CD4-positive, alpha-beta memory T cell (primary cell): ENCODE results near the gene HIGD1C. TPM values are rescaled to one million over a fixed set of nuclear protein-coding genes. Genes with fewer than 3 reads are reported as not detected.

Source experiments
- CTCF ChIA-PET: fragments of 350-600 bp; sonication (Branson Sonifier 250); formaldehyde crosslinking; loops from one replicate; lab custom pipeline; 2021; ENCODE audit warnings: inconsistent platforms; ENCODE audit not compliant: partially characterized antibody; lab: Charles Lee
- POLR2A ChIA-PET: fragments of 350-600 bp; sonication (Branson Sonifier 250); formaldehyde crosslinking; loops from one replicate; lab custom pipeline; 2021; ENCODE audit not compliant: partially characterized antibody; lab: Charles Lee
- DNase-seq, 5 donors: peaks; one replicate each; pipeline versions ENCODE4 v3.0.0 to v3.0.0-alpha.2; 2020 to 2022; ENCODE audit warnings: mixed read lengths in 1 of 5
- H3K27ac ChIP-seq: one replicate; pipeline ENCODE4 v1.7.0; 2013; ENCODE audit warnings: low read depth, low read length
- H3K27me3 ChIP-seq: 2 replicates; pipeline ENCODE4 v1.7.0; 2013; ENCODE audit warnings: mild to moderate bottlenecking, low read length, moderate library complexity; ENCODE audit not compliant: insufficient read depth
- H3K36me3 ChIP-seq: 2 replicates; pipeline ENCODE4 v1.7.0; 2013; ENCODE audit warnings: mild to moderate bottlenecking, low read length, moderate library complexity; ENCODE audit not compliant: insufficient read depth
- H3K4me1 ChIP-seq: 2 replicates; pipeline ENCODE4 v1.7.0; 2013; ENCODE audit warnings: mild to moderate bottlenecking, low read length, moderate library complexity; ENCODE audit not compliant: insufficient read depth
- H3K4me3 ChIP-seq, 2 donors: one replicate each; pipeline ENCODE4 v1.7.0; 2013; ENCODE audit warnings: low read length in 2 of 2, mild to moderate bottlenecking in 1 of 2
- H3K9me3 ChIP-seq, 2 donors: one replicate each; pipeline ENCODE4 v1.7.0; 2013; ENCODE audit warnings: low read length in 2 of 2, control low read depth in 1 of 2; ENCODE audit not compliant: control insufficient read depth in 1 of 2
- H3K27ac Mint-ChIP-seq, 7 donors: one replicate each; pipeline ENCODE4 v1.8.0; 2020 to 2021; ENCODE audit warnings: mixed read lengths in 7 of 7, mild to moderate bottlenecking in 6 of 7, inconsistent platforms in 3 of 7, moderate library complexity in 3 of 7
- H3K27me3 Mint-ChIP-seq, 2 donors: one replicate each; pipeline ENCODE4 v1.8.0; 2020 to 2021; ENCODE audit warnings: mixed read lengths in 2 of 2
- H3K36me3 Mint-ChIP-seq, 2 donors: one replicate each; pipeline ENCODE4 v1.8.0; 2020 to 2021; ENCODE audit warnings: mixed read lengths in 2 of 2, inconsistent platforms in 1 of 2, mild to moderate bottlenecking in 1 of 2
- H3K4me1 Mint-ChIP-seq, 4 donors: one replicate each; pipeline ENCODE4 v1.8.0; 2020 to 2021; ENCODE audit warnings: mixed read lengths in 4 of 4, mild to moderate bottlenecking in 1 of 4
- H3K4me3 Mint-ChIP-seq, 8 donors: one replicate each; pipeline ENCODE4 v1.8.0; 2020 to 2021; ENCODE audit warnings: mixed read lengths in 8 of 8, mild to moderate bottlenecking in 7 of 8, moderate library complexity in 6 of 8, inconsistent platforms in 3 of 8
- H3K9me3 Mint-ChIP-seq, 8 donors: one replicate each; pipeline ENCODE4 v1.8.0; 2020 to 2021; ENCODE audit warnings: mixed read lengths in 8 of 8, mild to moderate bottlenecking in 5 of 8, inconsistent platforms in 3 of 8, moderate library complexity in 1 of 8
- intact Hi-C: fragments of 100-400 bp; cut with micrococcal nuclease; formaldehyde crosslinking; loops from one replicate; pipeline ENCODE4 v1.15.1; 2023
- polyA plus RNA-seq, 2 donors: library from polyadenylated mRNA; unstranded; fragments of 300-500 nt; fragmentation: Illumina TruSeq; gene quantifications; one replicate each; pipeline ENCODE4 v1.2.3, GENCODE V29; 2021
- total RNA-seq, 2 experiments: library from RNA; stranded (reverse); gene quantifications; one replicate each; pipeline ENCODE4 v1.2.3, GENCODE V29; 2021

Gene HIGD1C
- total and polyA plus RNA-seq, 4 experiments from 2014 or later: not detected

- no peak for DNase-seq
- H3K9me3 Mint-ChIP-seq: no peaks in the 10 kb centered on the region
- no peaks in the 10 kb centered on the region for H3K27me3 Mint-ChIP-seq
- Histone ChIP-seq H3K4me3 (no peak overlapping the region), H3K4me1 (no peaks in the 10 kb centered on the region), H3K27me3 (no peaks in the 10 kb centered on the region), H3K27ac (no peak overlapping the region), H3K9me3 (no peaks in the 10 kb centered on the region), H3K36me3 (no peaks in the 10 kb centered on the region)
- CTCF ChIA-PET: no interaction called here
- intact Hi-C loops: no loop called here
- H3K27ac Mint-ChIP-seq: peak overlapping the region in 1 of 7 donors; percentile 12
- no peaks in the 10 kb centered on the region for H3K36me3 Mint-ChIP-seq
- peaks cover 0 to 5% (median under 1%) of the 10 kb centered on the region in 4 donors for H3K4me1 Mint-ChIP-seq
- no peak overlapping the region for H3K4me3 Mint-ChIP-seq
- POLR2A ChIA-PET: no interaction called here
Measured at GRCh38 chr12:50960130-50960529, 7.8 kb downstream of the HIGD1C start.

DNA sequence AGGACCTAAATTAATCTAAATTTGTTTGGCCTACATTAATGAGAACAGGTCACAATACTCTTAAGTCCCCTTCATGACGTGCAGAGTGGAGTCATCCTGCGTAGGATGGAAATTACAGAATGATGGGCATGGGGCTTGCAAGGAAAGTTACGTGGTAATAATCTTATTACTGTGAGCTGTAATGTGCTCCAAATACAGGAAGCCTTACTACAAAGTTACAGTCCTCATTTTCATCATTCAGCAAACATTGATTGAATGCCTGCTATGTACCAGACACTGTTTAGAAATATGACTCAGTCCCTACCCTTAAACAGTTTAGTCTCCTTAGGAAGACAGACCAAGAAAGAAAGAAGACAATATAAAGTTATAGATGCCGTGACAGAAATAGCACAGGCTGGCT is 9.4 kb downstream of the HIGD1C start:
- POLR2A ChIA-PET: no interaction called here
- Histone ChIP-seq H3K4me1 (no peaks in the 10 kb centered on the region), H3K9me3 (no peaks in the 10 kb centered on the region), H3K27ac (no peak overlapping the region), H3K36me3 (no peaks in the 10 kb centered on the region), H3K27me3 (no peaks in the 10 kb centered on the region), H3K4me3 (no peak overlapping the region)
- no peak overlapping the region for H3K4me3 Mint-ChIP-seq
- H3K36me3 Mint-ChIP-seq: no peaks in the 10 kb centered on the region
- intact Hi-C loops: no loop called here
- DNase-seq: no peak
- H3K9me3 Mint-ChIP-seq: no peaks in the 10 kb centered on the region
- H3K4me1 Mint-ChIP-seq: peaks cover 0 to 5% (median under 1%) of the 10 kb centered on the region in 4 donors
- CTCF ChIA-PET: no interaction called here
- no peaks in the 10 kb centered on the region for H3K27me3 Mint-ChIP-seq
- no peak overlapping the region for H3K27ac Mint-ChIP-seq

DNA sequence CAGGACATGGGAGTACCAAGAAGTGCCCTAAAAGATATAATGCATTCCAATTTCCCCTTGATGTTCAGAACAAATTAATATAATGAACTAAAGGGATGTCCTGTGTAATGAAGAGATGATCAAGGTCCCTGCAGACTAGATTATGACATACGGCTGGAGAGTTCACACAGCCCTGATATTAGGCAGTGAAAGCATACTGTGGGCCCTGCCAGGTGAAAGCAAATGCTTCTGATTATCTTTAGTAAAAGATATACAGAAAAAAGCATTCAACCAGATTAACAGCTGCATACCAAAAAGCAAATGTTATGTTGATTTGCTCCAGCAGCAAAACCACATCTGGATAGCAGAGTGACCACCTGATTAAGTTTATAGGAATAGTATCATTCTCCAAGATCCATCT is 12.1 kb downstream of the HIGD1C start:
- no peak overlapping the region for H3K4me3 ChIP-seq
- H3K27ac Mint-ChIP-seq: no peak overlapping the region
- no peaks in the 10 kb centered on the region for H3K4me1 ChIP-seq
- no peaks in the 10 kb centered on the region for H3K9me3 ChIP-seq
- H3K4me3 Mint-ChIP-seq: no peak overlapping the region
- H3K27me3 Mint-ChIP-seq: no peaks in the 10 kb centered on the region
- intact Hi-C loops: no loop called here
- CTCF ChIA-PET: no interaction called here
- H3K36me3 Mint-ChIP-seq: peaks cover 4% of the 10 kb centered on the region in 2 donors
- no peaks in the 10 kb centered on the region for H3K36me3 ChIP-seq
- peaks cover 0 to 5% (median under 1%) of the 10 kb centered on the region in 4 donors for H3K4me1 Mint-ChIP-seq
- H3K27ac ChIP-seq: no peak overlapping the region
- no peak for DNase-seq
- H3K27me3 ChIP-seq: no peaks in the 10 kb centered on the region
- POLR2A ChIA-PET: no interaction called here
- H3K9me3 Mint-ChIP-seq: no peaks in the 10 kb centered on the region

DNA sequence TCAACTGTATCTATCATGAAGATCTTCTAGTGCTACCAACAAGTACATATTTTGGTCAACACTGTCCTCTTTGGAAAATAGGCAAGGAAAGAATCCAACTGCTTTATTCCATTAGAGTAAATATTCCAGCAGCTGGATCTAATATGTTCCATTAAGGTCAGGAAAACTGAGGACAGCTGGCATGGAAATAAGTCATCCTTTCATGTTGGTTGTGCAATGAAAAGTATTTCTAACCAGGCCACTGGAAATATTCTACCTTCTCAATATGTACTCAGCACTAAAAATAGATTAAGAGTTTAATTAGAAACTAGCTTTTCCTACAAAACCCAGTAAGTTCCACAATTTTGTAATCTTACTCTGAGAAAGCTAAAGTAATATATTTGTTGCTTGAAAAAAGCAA is 19.6 kb downstream of the HIGD1C start:
- DNase-seq: no peak
- Histone ChIP-seq H3K9me3 (no peaks in the 10 kb centered on the region), H3K36me3 (no peaks in the 10 kb centered on the region), H3K27ac (no peak overlapping the region), H3K27me3 (no peaks in the 10 kb centered on the region), H3K4me1 (no peaks in the 10 kb centered on the region), H3K4me3 (no peak overlapping the region)
- Mint-ChIP-seq H3K4me1 (no peaks in the 10 kb centered on the region), H3K9me3 (no peaks in the 10 kb centered on the region), H3K27ac (no peak overlapping the region), H3K27me3 (no peaks in the 10 kb centered on the region), H3K4me3 (no peak overlapping the region), H3K36me3 (peaks cover 31 to 57% of the 10 kb centered on the region in 2 donors)
- CTCF ChIA-PET: no interaction called here
- POLR2A ChIA-PET: no interaction called here
- intact Hi-C loops: no loop called here

- H3K9me3 ChIP-seq: no peaks in the 10 kb centered on the region
- peaks cover 5% of the 10 kb centered on the region for H3K4me1 ChIP-seq
- Mint-ChIP-seq H3K27ac (peak overlapping the region in 5 of 7 donors; percentile 10 to 89 (median 79)), H3K9me3 (no peaks in the 10 kb centered on the region), H3K4me1 (peaks cover 4 to 11% (median 6%) of the 10 kb centered on the region in 4 donors), H3K36me3 (peaks cover 28 to 43% of the 10 kb centered on the region in 2 donors), H3K27me3 (no peaks in the 10 kb centered on the region), H3K4me3 (peak overlapping the region in 1 of 8 donors; percentile 21)
- no peaks in the 10 kb centered on the region for H3K27me3 ChIP-seq
- DNase-seq: peak in 1 of 5 donors; percentile 6
- CTCF ChIA-PET: no interaction called here
- intact Hi-C loops: no loop called here
- H3K4me3 ChIP-seq: no peak overlapping the region
- H3K27ac ChIP-seq: no peak overlapping the region
- H3K36me3 ChIP-seq: no peaks in the 10 kb centered on the region
- POLR2A ChIA-PET: no interaction called here
Measured at GRCh38 chr12:50979369-50980052, 27.2 kb downstream of the HIGD1C start.

- Histone ChIP-seq H3K9me3 (no peaks in the 10 kb centered on the region), H3K27me3 (no peaks in the 10 kb centered on the region), H3K27ac (no peak overlapping the region), H3K4me1 (peaks cover 5% of the 10 kb centered on the region), H3K4me3 (no peak overlapping the region), H3K36me3 (no peaks in the 10 kb centered on the region)
- H3K4me1 Mint-ChIP-seq: peaks cover 4 to 11% (median 6%) of the 10 kb centered on the region in 4 donors
- no peak overlapping the region for H3K4me3 Mint-ChIP-seq
- H3K9me3 Mint-ChIP-seq: no peaks in the 10 kb centered on the region
- CTCF ChIA-PET: no interaction called here
- H3K36me3 Mint-ChIP-seq: peaks cover 28 to 35% of the 10 kb centered on the region in 2 donors
- no peak for DNase-seq
- H3K27ac Mint-ChIP-seq: peak overlapping the region in 3 of 7 donors; percentile 23 to 48 (median 35)
- POLR2A ChIA-PET: no interaction called here
- no peaks in the 10 kb centered on the region for H3K27me3 Mint-ChIP-seq
- intact Hi-C loops: no loop called here
Measured at GRCh38 chr12:50980545-50980944, 28.2 kb downstream of the HIGD1C start.

GRCh38 chr12:50981319-50982239 is 29.2 kb downstream of the HIGD1C start:
- Mint-ChIP-seq H3K27ac (no peak overlapping the region), H3K27me3 (no peaks in the 10 kb centered on the region)

More at GRCh38 chr12:50981319-50982239, 29.2 kb downstream of the HIGD1C start:
- ChIA-PET CTCF (interaction anchor here (0.6 kb wide), 1 partner anchor 67 kb away, joined by 3 read pairs; no protein-coding TSS in a partner anchor), POLR2A (no interaction called here)
- DNase-seq: no peak
- no peaks in the 10 kb centered on the region for H3K36me3 ChIP-seq
- Mint-ChIP-seq H3K9me3 (no peaks in the 10 kb centered on the region), H3K4me1 (peaks cover 4 to 11% (median 6%) of the 10 kb centered on the region in 4 donors), H3K4me3 (no peak overlapping the region), H3K36me3 (peaks cover 29 to 33% of the 10 kb centered on the region in 2 donors)
- no peaks in the 10 kb centered on the region for H3K9me3 ChIP-seq
- intact Hi-C loops: no loop called here
- no peaks in the 10 kb centered on the region for H3K27me3 ChIP-seq
- peaks cover 5% of the 10 kb centered on the region for H3K4me1 ChIP-seq
- no peak overlapping the region for H3K4me3 ChIP-seq
- H3K27ac ChIP-seq: no peak overlapping the region
